ENCODE data around the gene HOXC6. TPM values are rescaled to one million over a fixed set of nuclear protein-coding genes. Genes with fewer than 3 reads are reported as not detected.

Gene HOXC6
- total RNA-seq, 2 experiments from 2014 or later = not detected

GRCh38 chr12:53993162-53994008, 34.9 kb upstream of the HOXC6 start:
- Mint-ChIP-seq H3K27me3 (peaks cover 100% of the 10 kb centered on the region), H3K27ac (no peak overlapping the region), H3K4me3 (peak overlapping the region; percentile 84), H3K4me1 (ENCODE audit: low read depth) (peaks cover 62% of the 10 kb centered on the region), H3K9me3 (no peaks in the 10 kb centered on the region), H3K36me3 (ENCODE audit: low read depth) (no peaks in the 10 kb centered on the region)
- Histone ChIP-seq H3K36me3 (ENCODE audit: insufficient read depth, low read length) (no peaks in the 10 kb centered on the region), H3K4me1 (ENCODE audit: insufficient read depth, low read length) (peaks cover 57% of the 10 kb centered on the region), H3K4me3 (ENCODE audit: low read length) (no peak overlapping the region), H3K27ac (ENCODE audit: low read depth in 1 of 2, low read length in 2 of 2) (no peak overlapping the region), H3K27me3 (ENCODE audit: control insufficient read depth in 1 of 2, insufficient read depth in 2 of 2, low read length in 2 of 2) (peaks cover 98 to 100% of the 10 kb centered on the region in 2 experiments), H3K9me3 (ENCODE audit: control insufficient read depth in 1 of 2, insufficient read depth in 1 of 2, low read length in 2 of 2) (peaks cover 0 to 68% of the 10 kb centered on the region in 2 experiments)
- ChIA-PET POLR2A (no interaction called here), CTCF (interaction anchor here (0.9 kb wide), 1 partner anchor 198 kb away, joined by 3 read pairs; no protein-coding TSS in a partner anchor)
- DNase-seq (no peak), ATAC-seq (ENCODE audit: poor library complexity) (no peak)
- intact Hi-C loops (cut with DNase I, micrococcal nuclease) = no loop called here
- TF ChIP-seq, protein P1, sequence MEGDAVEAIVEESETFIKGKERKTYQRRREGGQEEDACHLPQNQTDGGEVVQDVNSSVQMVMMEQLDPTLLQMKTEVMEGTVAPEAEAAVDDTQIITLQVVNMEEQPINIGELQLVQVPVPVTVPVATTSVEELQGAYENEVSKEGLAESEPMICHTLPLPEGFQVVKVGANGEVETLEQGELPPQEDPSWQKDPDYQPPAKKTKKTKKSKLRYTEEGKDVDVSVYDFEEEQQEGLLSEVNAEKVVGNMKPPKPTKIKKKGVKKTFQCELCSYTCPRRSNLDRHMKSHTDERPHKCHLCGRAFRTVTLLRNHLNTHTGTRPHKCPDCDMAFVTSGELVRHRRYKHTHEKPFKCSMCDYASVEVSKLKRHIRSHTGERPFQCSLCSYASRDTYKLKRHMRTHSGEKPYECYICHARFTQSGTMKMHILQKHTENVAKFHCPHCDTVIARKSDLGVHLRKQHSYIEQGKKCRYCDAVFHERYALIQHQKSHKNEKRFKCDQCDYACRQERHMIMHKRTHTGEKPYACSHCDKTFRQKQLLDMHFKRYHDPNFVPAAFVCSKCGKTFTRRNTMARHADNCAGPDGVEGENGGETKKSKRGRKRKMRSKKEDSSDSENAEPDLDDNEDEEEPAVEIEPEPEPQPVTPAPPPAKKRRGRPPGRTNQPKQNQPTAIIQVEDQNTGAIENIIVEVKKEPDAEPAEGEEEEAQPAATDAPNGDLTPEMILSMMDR (IDR thresholded peaks at IDR 0.05) = no peak

DNA sequence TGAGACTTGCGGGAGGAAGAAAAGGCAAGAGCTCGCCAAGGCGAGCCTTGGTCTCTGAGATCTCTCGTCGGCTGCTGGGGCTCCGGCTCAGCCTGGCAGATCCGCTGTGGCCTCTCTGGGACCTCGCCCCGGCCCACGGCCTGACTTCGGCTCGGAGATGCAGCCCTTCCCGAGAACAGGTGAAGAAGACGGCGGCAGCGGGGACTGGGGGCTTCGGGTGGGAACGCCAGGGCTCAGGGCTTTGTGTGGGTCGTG, 34.3 kb upstream of the HOXC6 start:
- Histone ChIP-seq H3K27ac (ENCODE audit: low read depth in 1 of 2, low read length in 2 of 2) (no peak overlapping the region), H3K27me3 (ENCODE audit: control insufficient read depth in 1 of 2, insufficient read depth in 2 of 2, low read length in 2 of 2) (peaks cover 98 to 100% of the 10 kb centered on the region in 2 experiments), H3K4me3 (ENCODE audit: low read length) (no peak overlapping the region), H3K4me1 (ENCODE audit: insufficient read depth, low read length) (peaks cover 55% of the 10 kb centered on the region), H3K36me3 (ENCODE audit: insufficient read depth, low read length) (no peaks in the 10 kb centered on the region), H3K9me3 (ENCODE audit: control insufficient read depth in 1 of 2, insufficient read depth in 1 of 2, low read length in 2 of 2) (peaks cover 0 to 71% of the 10 kb centered on the region in 2 experiments)
- CTCF ChIA-PET = no interaction called here
- H3K27ac Mint-ChIP-seq = no peak overlapping the region
- H3K36me3 Mint-ChIP-seq (ENCODE audit: low read depth) = no peaks in the 10 kb centered on the region
- peak overlapping the region; percentile 84 for H3K4me3 Mint-ChIP-seq
- H3K4me1 Mint-ChIP-seq (ENCODE audit: low read depth) = peaks cover 65% of the 10 kb centered on the region
- ATAC-seq (ENCODE audit: poor library complexity) = no peak
- POLR2A ChIA-PET = no interaction called here
- DNase-seq = no peak
- intact Hi-C loops (cut with DNase I, micrococcal nuclease) = no loop called here
- H3K27me3 Mint-ChIP-seq = peaks cover 100% of the 10 kb centered on the region
- H3K9me3 Mint-ChIP-seq = no peaks in the 10 kb centered on the region
- TF ChIP-seq, protein P1 (IDR thresholded peaks at IDR 0.05) = no peak

DNA sequence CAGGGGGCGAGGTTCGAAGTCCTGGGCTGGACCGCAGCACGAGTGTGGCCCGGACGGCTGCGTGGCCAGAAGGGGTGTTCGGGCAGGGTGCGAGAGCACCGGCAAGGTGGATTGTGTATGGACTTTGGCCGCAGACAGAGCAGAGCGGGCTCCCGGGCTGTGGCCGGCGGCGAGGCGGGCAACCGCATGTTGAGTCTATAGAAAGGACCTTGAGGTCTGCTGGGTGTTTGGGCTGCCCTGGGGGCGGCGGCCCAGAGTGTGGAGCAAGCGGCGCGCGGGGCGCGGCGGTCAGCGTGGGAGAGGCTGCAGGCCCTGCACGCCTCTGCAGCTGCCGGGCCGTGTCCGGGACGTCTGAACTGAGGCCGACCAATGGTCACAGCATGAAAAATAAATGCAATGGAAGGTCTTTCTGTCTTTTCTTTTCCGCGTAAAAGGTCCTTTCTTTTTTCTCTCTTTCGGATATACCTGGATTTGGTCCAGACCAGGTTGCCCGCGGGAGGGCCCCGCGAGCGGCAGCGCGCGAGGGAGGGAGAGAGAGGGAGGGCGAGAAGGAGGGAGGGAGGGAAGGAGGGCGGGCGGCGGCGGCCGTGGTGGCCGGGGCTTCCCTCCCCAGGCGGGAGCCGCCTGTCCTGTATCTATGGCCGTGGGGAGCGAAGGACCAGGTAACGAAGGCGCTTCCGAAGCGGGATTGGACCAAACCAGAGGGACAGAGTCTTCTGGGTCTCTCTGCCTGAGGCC, 33.8 kb upstream of the HOXC6 start:
- no peak for DNase-seq
- ChIA-PET CTCF (no interaction called here), POLR2A (no interaction called here)
- peaks cover 100% of the 10 kb centered on the region for H3K27me3 Mint-ChIP-seq
- ATAC-seq (ENCODE audit: poor library complexity) = no peak
- peak overlapping the region; percentile 88 for H3K4me3 Mint-ChIP-seq
- H3K4me1 Mint-ChIP-seq (ENCODE audit: low read depth) = peaks cover 64% of the 10 kb centered on the region
- Histone ChIP-seq H3K4me1 (ENCODE audit: insufficient read depth, low read length) (peaks cover 54% of the 10 kb centered on the region), H3K9me3 (ENCODE audit: control insufficient read depth in 1 of 2, insufficient read depth in 1 of 2, low read length in 2 of 2) (peaks cover 0 to 73% of the 10 kb centered on the region in 2 experiments), H3K4me3 (ENCODE audit: low read length) (no peak overlapping the region), H3K36me3 (ENCODE audit: insufficient read depth, low read length) (no peaks in the 10 kb centered on the region), H3K27ac (ENCODE audit: low read depth in 1 of 2, low read length in 2 of 2) (no peak overlapping the region), H3K27me3 (ENCODE audit: control insufficient read depth in 1 of 2, insufficient read depth in 2 of 2, low read length in 2 of 2) (peaks cover 98 to 99% of the 10 kb centered on the region in 2 experiments)
- TF ChIP-seq, protein P1 (IDR thresholded peaks at IDR 0.05) = no peak
- no peaks in the 10 kb centered on the region for H3K36me3 Mint-ChIP-seq (ENCODE audit: low read depth)
- H3K9me3 Mint-ChIP-seq = no peaks in the 10 kb centered on the region
- H3K27ac Mint-ChIP-seq = no peak overlapping the region
- intact Hi-C loops (cut with DNase I, micrococcal nuclease) = loop anchor here in 1 of 2 experiments (5.0 kb wide), 1 partner anchor 32 kb away; no protein-coding TSS in a partner anchor

All from CD4-positive, alpha-beta T cell (primary cell).